NOMO-1 treated with dmso at 0.1 percent for 144 hours (cell line): Measurements from ENCODE around the gene KCNH4.

Source experiments
- DNase-seq: peaks from one replicate; lab custom pipeline; 2025; ENCODE audit not compliant: unreplicated experiment; lab: John Stamatoyannopoulos, UW

The KCNH4 gene

GRCh38 chr17:42138749-42139492, 42.0 kb downstream of the KCNH4 start:
- DNase-seq = no peak

DNA sequence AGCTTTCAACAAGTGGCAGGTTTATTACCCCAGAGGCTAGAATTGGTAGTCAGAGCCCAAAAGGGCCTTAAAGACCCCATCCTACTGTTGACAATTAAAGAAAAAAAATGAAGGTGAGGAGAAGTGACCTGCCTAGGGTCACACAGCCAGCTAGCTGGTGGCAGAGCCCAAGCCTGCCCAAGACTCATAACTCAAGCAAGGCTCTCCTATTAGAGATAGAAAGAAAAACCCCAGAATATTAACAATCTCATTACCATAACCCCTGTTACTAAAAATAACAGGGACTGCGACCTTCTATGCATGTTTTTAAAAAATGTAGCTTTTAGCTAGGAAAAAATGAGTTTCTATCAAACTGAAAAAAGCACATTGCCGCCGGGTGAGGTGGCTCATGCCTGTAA, 44.3 kb downstream of the KCNH4 start:
- DNase-seq = no peak

DNA sequence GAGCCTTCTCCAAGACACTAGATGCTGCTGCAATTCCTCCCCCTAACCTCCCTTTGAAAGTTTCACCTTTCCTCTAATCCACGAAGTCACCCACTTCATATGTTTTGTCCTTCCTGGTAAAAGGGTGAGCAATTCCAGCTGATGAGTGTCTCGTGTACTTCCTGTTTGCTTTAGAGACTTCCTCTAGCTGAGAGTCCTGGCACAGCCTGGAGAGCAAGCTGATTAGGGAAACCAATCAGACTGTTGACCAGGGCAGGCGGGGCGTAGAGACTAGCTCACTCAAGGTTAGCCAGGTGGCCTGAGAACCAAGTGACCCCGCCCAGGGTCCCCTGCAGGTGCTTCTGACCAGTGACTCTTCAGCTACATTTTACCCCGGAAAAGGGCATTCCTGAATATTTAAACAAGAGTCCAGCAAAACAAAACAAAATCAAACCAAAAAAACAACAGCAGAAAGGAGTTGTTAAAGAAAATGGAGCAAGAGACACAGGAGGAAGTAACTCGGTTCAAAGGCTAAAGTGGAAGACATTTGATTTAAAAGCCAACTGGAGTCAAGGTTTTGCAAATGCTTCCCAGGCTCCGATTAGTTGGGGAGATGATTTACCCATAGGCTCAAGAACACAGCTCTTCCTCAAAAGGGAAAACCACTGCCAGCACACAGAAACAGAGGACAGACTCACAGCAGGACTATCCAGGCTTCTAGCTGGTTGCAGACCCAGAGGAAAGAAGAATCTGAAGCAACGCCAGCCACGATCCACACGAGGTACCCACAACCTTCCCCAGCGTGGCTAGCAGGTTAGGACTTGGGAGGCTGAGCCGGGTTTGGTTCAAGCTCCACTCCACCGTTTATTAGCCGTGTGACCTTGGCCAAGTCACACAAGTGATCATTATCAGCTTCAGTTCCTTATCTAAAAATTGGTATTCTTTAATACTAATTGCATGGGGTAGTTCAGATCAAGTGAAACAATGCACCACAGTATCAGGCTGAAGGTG, 45.0 kb downstream of the KCNH4 start:
- DNase-seq = no peak

DNA sequence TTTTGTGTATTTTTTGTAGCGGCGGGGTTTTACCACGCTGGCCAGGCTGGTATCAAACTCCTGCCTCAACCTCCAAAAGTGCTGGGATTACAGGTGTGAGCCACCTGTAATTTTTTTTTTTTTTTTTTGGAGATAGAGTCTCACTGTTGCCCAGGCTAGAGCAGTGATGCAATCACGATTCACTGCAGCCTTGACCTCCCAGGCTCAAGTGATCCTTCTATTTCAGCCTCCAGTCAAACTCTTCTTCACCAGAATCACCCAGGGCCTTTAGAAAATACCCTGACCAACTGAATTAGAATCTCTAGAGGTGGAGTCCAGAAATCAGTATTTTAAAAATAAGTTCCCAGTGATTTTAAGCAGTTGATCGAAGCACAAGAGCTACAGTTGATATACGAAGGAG, 45.8 kb downstream of the KCNH4 start:
- DNase-seq = no peak

GRCh38 chr17:42133461-42134041, 47.4 kb downstream of the KCNH4 start:
- DNase-seq = no peak

DNA sequence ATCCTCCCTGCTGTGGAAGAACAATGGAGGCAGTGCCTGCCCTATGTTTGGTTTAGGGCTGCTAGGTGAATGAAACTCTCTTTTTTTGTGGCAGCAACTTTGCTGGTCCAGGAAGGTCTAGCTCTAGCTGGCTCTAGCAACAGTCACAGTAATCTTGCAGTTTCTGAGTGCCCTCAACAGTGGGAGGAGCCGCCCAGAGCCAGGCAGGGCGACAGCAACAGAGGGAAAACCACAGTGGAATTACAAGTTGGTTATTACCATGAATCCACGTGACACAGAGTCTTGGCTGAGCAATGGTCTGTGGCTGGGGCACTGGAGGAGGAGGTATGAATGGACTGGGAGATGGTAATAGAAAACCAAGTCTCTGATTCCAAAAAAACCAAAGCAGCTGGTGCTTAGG, 48.0 kb downstream of the KCNH4 start:
- DNase-seq = peak; percentile 64

DNA sequence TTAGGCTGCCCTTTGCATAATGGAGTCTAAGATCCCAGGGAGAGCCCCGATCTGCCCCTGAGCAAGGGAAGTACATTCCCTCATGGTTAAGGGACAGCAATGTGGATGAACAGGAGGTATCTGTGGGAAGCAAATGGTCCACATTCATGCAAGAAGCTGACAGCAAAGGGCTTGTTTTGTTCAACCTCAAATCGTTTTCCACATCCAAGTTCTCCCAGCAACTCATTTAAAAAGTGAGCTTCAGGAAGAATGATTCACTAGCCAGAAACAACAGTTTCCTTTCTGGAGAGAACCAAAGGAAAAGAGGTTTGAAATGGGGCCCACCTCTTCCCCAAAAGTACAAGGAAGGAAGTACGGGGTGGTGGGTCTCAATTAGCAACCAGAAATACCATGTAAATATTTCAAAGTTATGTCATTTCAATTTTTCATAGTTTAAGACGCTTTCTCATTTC, 48.9 kb downstream of the KCNH4 start:
- no peak for DNase-seq

DNA sequence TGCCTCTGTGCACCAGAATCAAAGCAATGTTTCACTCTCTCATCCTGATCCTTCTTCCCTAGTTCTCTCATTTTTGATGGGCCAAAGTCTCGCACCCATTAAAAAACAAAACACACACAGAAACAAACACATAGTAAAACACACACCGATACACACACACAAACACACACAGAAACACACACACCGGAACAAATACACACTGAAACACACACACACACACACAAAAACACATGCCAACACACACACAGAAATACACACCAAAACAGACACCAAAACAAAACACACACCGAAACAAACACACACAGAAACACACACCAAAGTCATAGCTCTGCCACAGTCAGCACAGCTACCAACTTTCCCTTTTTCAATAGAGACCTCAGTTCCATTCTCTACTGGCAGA, 49.7 kb downstream of the KCNH4 start:
- DNase-seq = no peak

- DNase-seq = no peak
Measured at GRCh38 chr17:42130310-42130936, 50.5 kb downstream of the KCNH4 start.

- no peak for DNase-seq
Measured at GRCh38 chr17:42129109-42129837, 51.7 kb downstream of the KCNH4 start.

GRCh38 chr17:42127414-42127813, 53.5 kb downstream of the KCNH4 start:
- DNase-seq = no peak

DNA sequence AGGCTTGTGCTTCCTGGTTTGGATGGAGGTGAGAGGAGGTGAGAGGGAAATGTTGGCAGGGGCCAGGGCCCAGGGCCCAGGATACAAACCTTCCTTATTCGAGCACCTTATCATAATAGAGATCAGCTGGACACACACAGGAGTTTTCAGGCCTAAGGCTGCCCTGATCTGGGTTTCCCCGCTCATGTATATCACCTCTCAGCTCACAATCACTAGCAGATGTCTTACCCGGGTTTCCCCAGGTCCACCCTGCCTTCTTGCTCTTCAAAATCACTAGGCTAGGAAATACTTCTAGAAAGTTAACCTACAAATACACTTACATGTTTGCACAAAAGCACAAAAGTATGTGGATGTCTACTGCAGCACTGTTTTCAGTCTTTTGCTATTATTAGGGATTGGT, 54.1 kb downstream of the KCNH4 start:
- DNase-seq = no peak

- DNase-seq = no peak
Measured at GRCh38 chr17:42125565-42125964, 55.4 kb downstream of the KCNH4 start.

- no peak for DNase-seq
Measured at GRCh38 chr17:42124256-42124655, 56.7 kb downstream of the KCNH4 start.

DNA sequence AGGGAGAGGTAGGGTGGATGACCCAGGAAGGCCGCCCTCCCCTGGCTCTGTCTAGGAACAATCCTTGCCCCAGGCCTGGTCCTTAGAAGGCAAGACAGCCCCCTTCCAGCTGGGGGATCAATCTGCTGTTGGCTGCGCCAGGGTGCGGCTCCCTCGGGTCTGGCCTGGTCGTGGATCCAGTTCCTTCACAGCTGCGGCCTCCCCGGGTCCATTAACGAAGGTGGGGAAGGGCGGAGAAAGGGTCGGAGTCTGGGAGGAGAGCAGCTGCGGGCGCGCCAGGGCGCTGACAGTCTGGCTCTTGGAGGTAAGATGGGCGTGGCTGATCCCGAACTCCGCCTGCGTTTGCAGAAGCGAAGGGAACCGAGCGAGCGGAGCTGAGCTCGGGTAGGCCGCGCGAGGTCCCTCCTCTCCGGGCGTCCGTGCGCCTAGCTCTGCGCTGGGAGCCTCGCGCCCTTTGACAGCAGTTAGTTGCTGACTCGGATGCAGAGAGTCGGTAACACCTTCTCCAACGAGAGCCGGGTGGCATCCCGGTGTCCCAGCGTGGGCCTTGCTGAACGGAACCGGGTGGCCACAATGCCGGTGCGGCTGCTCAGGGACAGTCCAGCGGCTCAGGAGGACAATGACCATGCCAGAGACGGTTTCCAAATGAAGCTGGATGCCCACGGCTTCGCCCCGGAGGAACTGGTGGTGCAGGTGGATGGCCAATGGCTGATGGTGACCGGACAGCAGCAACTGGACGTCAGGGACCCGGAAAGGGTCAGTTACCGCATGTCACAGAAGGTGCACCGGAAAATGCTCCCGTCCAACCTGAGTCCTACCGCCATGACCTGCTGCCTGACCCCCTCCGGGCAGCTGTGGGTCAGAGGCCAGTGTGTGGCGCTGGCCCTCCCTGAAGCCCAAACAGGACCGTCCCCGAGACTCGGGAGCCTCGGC, 58.3 kb downstream of the KCNH4 start, which contains the start of gene HSPB9:
Gene HSPB9 (plus strand): TSS at position 434 of the 933 bp plus-strand sequence. CDS start 47 bp downstream, at position 481.
- DNase-seq = no peak

DNA sequence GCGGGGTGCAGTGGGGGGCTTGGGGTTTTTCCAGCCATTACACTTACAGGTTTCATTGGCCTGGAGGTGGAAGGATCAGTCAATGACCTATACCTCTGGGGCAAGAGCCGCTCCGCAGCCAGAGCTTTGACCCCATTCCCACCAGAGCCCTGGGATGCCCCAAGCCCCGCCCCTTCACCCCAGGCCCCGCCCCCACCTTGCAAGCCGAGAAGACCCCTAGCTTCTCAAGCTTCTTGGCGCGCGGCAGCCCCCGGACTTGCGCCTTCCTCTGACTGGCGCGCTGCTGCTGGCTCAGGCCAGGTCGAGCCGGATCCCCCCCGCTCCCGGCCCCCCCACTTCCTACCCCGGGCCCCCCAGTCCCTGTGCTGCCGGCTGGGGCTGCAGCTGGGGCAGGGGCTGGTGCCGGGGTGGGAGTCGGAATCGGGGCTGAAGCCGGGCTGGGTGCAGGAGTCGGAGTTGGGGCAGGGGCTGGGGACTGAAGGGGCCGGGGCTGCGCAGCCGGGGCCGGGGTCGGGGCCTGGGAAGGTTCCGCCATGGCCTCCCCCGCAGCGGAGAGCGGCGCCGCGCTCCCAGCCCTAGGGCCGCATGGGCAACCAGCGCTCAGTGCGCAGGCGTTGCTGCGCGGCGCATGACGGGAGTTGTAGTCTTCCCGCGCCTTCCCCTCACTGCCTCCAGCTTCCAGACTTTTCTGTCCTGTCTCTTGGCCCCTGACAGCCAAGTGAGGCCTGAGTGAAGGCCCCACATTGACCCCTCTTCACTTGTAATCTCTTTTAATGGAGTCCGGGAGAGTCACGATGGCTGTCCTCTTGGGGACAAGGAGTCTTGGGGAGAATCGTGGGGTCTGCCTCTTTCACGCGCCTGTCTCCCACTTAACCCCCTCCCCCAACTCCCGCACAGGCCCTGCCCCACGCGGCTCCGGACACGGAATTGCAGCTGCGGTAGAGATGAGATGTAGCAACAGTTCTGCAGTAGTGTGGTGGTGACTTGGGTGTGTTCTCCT, 59.9 kb downstream of the KCNH4 start, which contains the start of gene KAT2A:
Gene KAT2A (minus strand): TSS at position 598 of the 1,000 bp plus-strand sequence. CDS start 63 bp downstream, at position 535.
- peak; percentile 49 for DNase-seq

GRCh38 chr17:42120161-42120769, 60.7 kb downstream of the KCNH4 start:
- no peak for DNase-seq
